HG03175 (cell line): ENCODE data around the gene CDC6.

Source experiments
- ATAC-seq: cut with Tn5 transposase; IDR thresholded peaks from one replicate; pipeline ENCODE4 v1.9.1; 2021; ENCODE audit warnings: mild to moderate bottlenecking, moderate library complexity; ENCODE audit not compliant: unreplicated experiment

The CDC6 gene

GRCh38 chr17:40310882-40311391, 23.3 kb downstream of the CDC6 start:
- no peak for ATAC-seq

GRCh38 chr17:40311575-40311974, 23.9 kb downstream of the CDC6 start:
- no peak for ATAC-seq

GRCh38 chr17:40312131-40312731, 24.6 kb downstream of the CDC6 start:
- ATAC-seq = no peak

GRCh38 chr17:40312893-40313667, 25.4 kb downstream of the CDC6 start:
- ATAC-seq = no peak

- ATAC-seq = no peak
Observed at GRCh38 chr17:40313668-40314583, 26.2 kb downstream of the CDC6 start.

- ATAC-seq = no peak
Observed at GRCh38 chr17:40314584-40314956, 26.9 kb downstream of the CDC6 start.

- ATAC-seq = no peak
Observed at GRCh38 chr17:40315206-40315605, 27.5 kb downstream of the CDC6 start.

- ATAC-seq = no peak
Observed at GRCh38 chr17:40315678-40316570, 28.2 kb downstream of the CDC6 start.

GRCh38 chr17:40316571-40317344, 29.1 kb downstream of the CDC6 start:
- no peak for ATAC-seq

- no peak for ATAC-seq
Observed at GRCh38 chr17:40317345-40317873, 29.7 kb downstream of the CDC6 start.

- ATAC-seq = peak; percentile 53
Observed at GRCh38 chr17:40317880-40318829, 30.5 kb downstream of the CDC6 start.

GRCh38 chr17:40318830-40319391, 31.2 kb downstream of the CDC6 start:
- ATAC-seq = no peak

GRCh38 chr17:40319651-40320540, 32.2 kb downstream of the CDC6 start:
- no peak for ATAC-seq

- ATAC-seq = no peak
Observed at GRCh38 chr17:40320756-40321523, 33.3 kb downstream of the CDC6 start.

- ATAC-seq = no peak
Observed at GRCh38 chr17:40321524-40321929, 33.8 kb downstream of the CDC6 start.

GRCh38 chr17:40321961-40322357, 34.3 kb downstream of the CDC6 start:
- ATAC-seq = no peak
